ENCODE results near the gene ANKS1B. TPM values are rescaled to one million over a fixed set of nuclear protein-coding genes. Genes with fewer than 3 reads are reported as not detected.

ANKS1B gene
- polyA plus RNA-seq, 1 experiment: 0.27 TPM

- no peaks in the 10 kb centered on the region for H3K27me3 ChIP-seq (ENCODE audit: control insufficient read depth, insufficient read depth, low read length)
- no peak overlapping the region for H3K4me3 ChIP-seq (ENCODE audit: low read depth, low read length)
- H3K36me3 ChIP-seq (ENCODE audit: control insufficient read depth, insufficient read depth, low read length): no peaks in the 10 kb centered on the region
- TF ChIP-seq, protein P1, sequence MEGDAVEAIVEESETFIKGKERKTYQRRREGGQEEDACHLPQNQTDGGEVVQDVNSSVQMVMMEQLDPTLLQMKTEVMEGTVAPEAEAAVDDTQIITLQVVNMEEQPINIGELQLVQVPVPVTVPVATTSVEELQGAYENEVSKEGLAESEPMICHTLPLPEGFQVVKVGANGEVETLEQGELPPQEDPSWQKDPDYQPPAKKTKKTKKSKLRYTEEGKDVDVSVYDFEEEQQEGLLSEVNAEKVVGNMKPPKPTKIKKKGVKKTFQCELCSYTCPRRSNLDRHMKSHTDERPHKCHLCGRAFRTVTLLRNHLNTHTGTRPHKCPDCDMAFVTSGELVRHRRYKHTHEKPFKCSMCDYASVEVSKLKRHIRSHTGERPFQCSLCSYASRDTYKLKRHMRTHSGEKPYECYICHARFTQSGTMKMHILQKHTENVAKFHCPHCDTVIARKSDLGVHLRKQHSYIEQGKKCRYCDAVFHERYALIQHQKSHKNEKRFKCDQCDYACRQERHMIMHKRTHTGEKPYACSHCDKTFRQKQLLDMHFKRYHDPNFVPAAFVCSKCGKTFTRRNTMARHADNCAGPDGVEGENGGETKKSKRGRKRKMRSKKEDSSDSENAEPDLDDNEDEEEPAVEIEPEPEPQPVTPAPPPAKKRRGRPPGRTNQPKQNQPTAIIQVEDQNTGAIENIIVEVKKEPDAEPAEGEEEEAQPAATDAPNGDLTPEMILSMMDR (IDR thresholded peaks at IDR 0.05; ENCODE audit: insufficient read depth, low read depth, low read length): no peak
- ChIA-PET POLR2A (no interaction called here), CTCF (no interaction called here)
- no peak for DNase-seq (ENCODE audit: low read depth)
Measured at GRCh38 chr12:98863167-98863566, 1121.6 kb downstream of the ANKS1B start.

GRCh38 chr12:98861251-98861650 lies 1123.5 kb downstream of the ANKS1B start:
- CTCF ChIA-PET: interaction anchor here (1.1 kb wide), 1 partner anchor 20 kb away, joined by 3 read pairs; no protein-coding TSS in a partner anchor
- Histone ChIP-seq H3K36me3 (ENCODE audit: control insufficient read depth, insufficient read depth, low read length) (no peaks in the 10 kb centered on the region), H3K4me3 (ENCODE audit: low read depth, low read length) (no peak overlapping the region), H3K27me3 (ENCODE audit: control insufficient read depth, insufficient read depth, low read length) (peaks cover 1% of the 10 kb centered on the region; the same call in 1 of the 2 replicates)
- TF ChIP-seq, protein P1 (IDR thresholded peaks at IDR 0.05; ENCODE audit: insufficient read depth, low read depth, low read length): no peak
- POLR2A ChIA-PET: no interaction called here
- DNase-seq (ENCODE audit: low read depth): no peak

DNA sequence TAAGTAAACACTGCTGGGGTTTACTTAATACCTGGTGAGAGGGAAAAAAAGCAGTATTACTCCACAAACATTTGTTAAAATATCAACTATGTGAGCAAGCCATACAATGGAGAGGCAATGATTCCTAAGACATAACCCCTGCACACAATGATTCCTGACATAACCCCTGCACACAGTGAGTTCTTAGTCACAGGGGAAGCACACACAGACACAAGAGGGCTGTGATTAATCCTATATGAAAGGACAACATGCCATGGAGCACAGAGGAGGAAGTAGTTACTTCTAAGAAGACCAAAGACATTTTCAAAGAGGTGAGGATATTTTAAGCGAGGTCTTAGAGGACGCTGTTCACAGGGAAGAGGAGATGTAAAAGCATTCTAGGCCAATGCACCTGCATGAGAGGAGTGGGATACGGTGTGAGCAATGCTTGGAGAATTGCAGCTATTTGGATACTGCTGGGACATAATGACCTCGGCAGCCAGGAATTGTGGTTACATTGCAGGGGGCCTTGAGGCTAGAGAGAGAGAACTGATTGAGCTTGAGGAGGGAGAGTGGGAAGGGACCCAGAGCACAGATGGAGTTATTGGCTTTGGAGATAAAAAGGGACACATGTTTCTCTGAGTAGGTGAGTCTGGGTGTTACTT lies 1127.7 kb downstream of the ANKS1B start:
- no peak for DNase-seq (ENCODE audit: low read depth)
- Histone ChIP-seq H3K36me3 (ENCODE audit: control insufficient read depth, insufficient read depth, low read length) (no peaks in the 10 kb centered on the region), H3K4me3 (ENCODE audit: low read depth, low read length) (no peak overlapping the region), H3K27me3 (ENCODE audit: control insufficient read depth, insufficient read depth, low read length) (peaks cover 1% of the 10 kb centered on the region; the same call in 1 of the 2 replicates)
- POLR2A ChIA-PET: no interaction called here
- TF ChIP-seq, protein P1 (IDR thresholded peaks at IDR 0.05; ENCODE audit: insufficient read depth, low read depth, low read length): no peak
- CTCF ChIA-PET: no interaction called here

- no peak overlapping the region for H3K4me3 ChIP-seq (ENCODE audit: low read depth, low read length)
- peaks cover 1% of the 10 kb centered on the region; the same call in 1 of the 2 replicates for H3K27me3 ChIP-seq (ENCODE audit: control insufficient read depth, insufficient read depth, low read length)
- ChIA-PET POLR2A (no interaction called here), CTCF (no interaction called here)
- no peaks in the 10 kb centered on the region for H3K36me3 ChIP-seq (ENCODE audit: control insufficient read depth, insufficient read depth, low read length)
- DNase-seq (ENCODE audit: low read depth): no peak
- TF ChIP-seq, protein P1 (IDR thresholded peaks at IDR 0.05; ENCODE audit: insufficient read depth, low read depth, low read length): no peak
Measured at GRCh38 chr12:98852181-98852580, 1132.6 kb downstream of the ANKS1B start.

DNA sequence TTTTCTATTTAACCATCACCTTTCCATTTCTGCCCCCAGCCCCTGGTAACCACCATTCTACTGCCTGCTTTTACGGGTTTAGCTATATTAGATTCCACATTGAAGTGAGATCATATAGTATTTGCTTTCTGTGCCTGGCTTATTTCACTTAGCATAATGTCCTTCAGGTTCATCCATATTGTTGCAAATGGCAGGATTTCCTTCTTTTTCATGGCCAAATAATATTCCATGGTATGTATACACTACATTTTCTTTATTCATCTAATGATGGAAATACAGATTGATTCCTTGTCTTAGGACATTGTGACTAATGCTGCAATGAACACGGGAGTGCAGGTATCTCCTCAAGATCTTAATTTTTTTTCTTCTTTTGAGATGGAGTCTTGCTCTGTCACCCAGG lies 1137.5 kb downstream of the ANKS1B start:
- POLR2A ChIA-PET: no interaction called here
- Histone ChIP-seq H3K36me3 (ENCODE audit: control insufficient read depth, insufficient read depth, low read length) (no peaks in the 10 kb centered on the region), H3K27me3 (ENCODE audit: control insufficient read depth, insufficient read depth, low read length) (no peaks in the 10 kb centered on the region), H3K4me3 (ENCODE audit: low read depth, low read length) (no peak overlapping the region)
- CTCF ChIA-PET: no interaction called here
- TF ChIP-seq, protein P1 (IDR thresholded peaks at IDR 0.05; ENCODE audit: insufficient read depth, low read depth, low read length): no peak
- no peak for DNase-seq (ENCODE audit: low read depth)
